DND-41 (cell line): Measurements from ENCODE around the gene COCH.

ENCODE experiments used
- ATAC-seq: fragments of 200-7000 bp; cut with Tn5 transposase; 3 replicates; pipeline ENCODE4 v1.9.1; 2021; ENCODE audit warnings: low read depth; ENCODE audit not compliant: insufficient read depth
- DNase-seq: peaks from one replicate; pipeline ENCODE4 v3.0.0-alpha.2; 2020
- H2AFZ ChIP-seq: 2 replicates; pipeline ENCODE4 v1.6.0; 2012; ENCODE audit warnings: low read depth, low read length
- H3K27ac ChIP-seq: 2 replicates; pipeline ENCODE4 v1.5.1; 2012; ENCODE audit warnings: low read length, inconsistent platforms
- H3K27me3 ChIP-seq: fragments of 200-600 bp; sonication (generic); 2 replicates; pipeline ENCODE4 v1.6.0; 2012; ENCODE audit warnings: low read length, mild to moderate bottlenecking, inconsistent platforms; ENCODE audit not compliant: insufficient read depth, poor library complexity
- H3K36me3 ChIP-seq: 2 replicates; pipeline ENCODE4 v1.5.1; 2012; ENCODE audit warnings: low read length, inconsistent platforms; ENCODE audit not compliant: insufficient read depth
- H3K4me1 ChIP-seq: 2 replicates; pipeline ENCODE4 v1.5.1; 2012; ENCODE audit warnings: mild to moderate bottlenecking, low read length; ENCODE audit not compliant: insufficient read depth
- H3K4me2 ChIP-seq: 2 replicates; pipeline ENCODE4 v1.6.0; 2012; ENCODE audit warnings: mild to moderate bottlenecking, moderate library complexity, low read length, inconsistent platforms; ENCODE audit not compliant: insufficient read depth
- H3K4me3 ChIP-seq, 2 experiments: fragments of 200-600 bp in 1 of 2; shearing (Covaris generic) in 1 of 2; 2 replicates each; pipeline ENCODE4 v1.5.1; 2012 to 2016; ENCODE audit warnings: inconsistent platforms in 2 of 2, low read length in 2 of 2, mild to moderate bottlenecking in 2 of 2, low read depth in 1 of 2, moderate library complexity in 1 of 2
- H3K79me2 ChIP-seq: 2 replicates; pipeline ENCODE4 v1.6.0; 2012; ENCODE audit warnings: low read length, inconsistent platforms; ENCODE audit not compliant: insufficient read depth
- H3K9ac ChIP-seq: 2 replicates; pipeline ENCODE4 v1.6.0; 2012; ENCODE audit warnings: low read depth, mild to moderate bottlenecking, inconsistent platforms, low read length, moderate library complexity
- H3K9me3 ChIP-seq: 2 replicates; pipeline ENCODE4 v1.5.1; 2012; ENCODE audit warnings: low read length, moderate library complexity, mild to moderate bottlenecking, inconsistent platforms; ENCODE audit not compliant: insufficient read depth, severe bottlenecking
- H4K20me1 ChIP-seq: 2 replicates; pipeline ENCODE4 v1.6.0; 2012; ENCODE audit warnings: low read length; ENCODE audit not compliant: insufficient read depth
- EZH2 ChIP-seq: IDR thresholded peaks from 3 replicates; pipeline ENCODE4 v1.6.1; 2012; ENCODE audit warnings: borderline replicate concordance, low read depth, mild to moderate bottlenecking, moderate library complexity, low read length, inconsistent platforms; ENCODE audit not compliant: severe bottlenecking
- TF ChIP-seq, protein P1 (sequence below): IDR thresholded peaks from 2 replicates; pipeline ENCODE4 v1.5.1; 2012; ENCODE audit warnings: borderline replicate concordance, low read length, moderate library complexity, mild to moderate bottlenecking; ENCODE audit not compliant: poor library complexity, severe bottlenecking; ENCODE audit errors: extremely low read depth

Gene COCH

DNA sequence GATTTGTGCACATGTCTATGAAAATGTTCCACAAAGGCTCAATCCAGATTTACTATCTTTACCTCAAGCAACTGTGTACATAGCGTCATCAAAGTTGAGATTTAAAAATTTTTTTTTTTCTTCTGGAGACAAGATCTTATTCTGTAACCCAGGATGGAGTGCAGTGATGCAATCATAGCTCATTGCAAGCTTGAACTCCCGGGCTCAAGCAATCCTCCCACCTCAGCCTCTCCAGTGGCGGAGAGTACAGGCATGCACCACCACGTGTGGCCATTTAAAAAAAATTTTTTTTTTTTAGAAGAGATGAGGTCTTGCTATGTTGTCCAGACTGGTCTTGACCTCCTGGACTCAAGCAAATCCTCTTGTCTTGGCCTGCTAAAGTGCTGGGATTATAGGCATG is 2.3 kb downstream of the COCH start:
- Histone ChIP-seq H3K4me2 (no peak overlapping the region), H3K79me2 (no peaks in the 10 kb centered on the region), H3K4me1 (no peaks in the 10 kb centered on the region), H2AFZ (no peak overlapping the region), H3K9me3 (no peaks in the 10 kb centered on the region), H3K9ac (no peak overlapping the region), H3K27me3 (no peaks in the 10 kb centered on the region), H4K20me1 (no peaks in the 10 kb centered on the region), H3K36me3 (no peaks in the 10 kb centered on the region), H3K27ac (no peak overlapping the region), H3K4me3 (no peak overlapping the region)
- TF ChIP-seq, protein P1, sequence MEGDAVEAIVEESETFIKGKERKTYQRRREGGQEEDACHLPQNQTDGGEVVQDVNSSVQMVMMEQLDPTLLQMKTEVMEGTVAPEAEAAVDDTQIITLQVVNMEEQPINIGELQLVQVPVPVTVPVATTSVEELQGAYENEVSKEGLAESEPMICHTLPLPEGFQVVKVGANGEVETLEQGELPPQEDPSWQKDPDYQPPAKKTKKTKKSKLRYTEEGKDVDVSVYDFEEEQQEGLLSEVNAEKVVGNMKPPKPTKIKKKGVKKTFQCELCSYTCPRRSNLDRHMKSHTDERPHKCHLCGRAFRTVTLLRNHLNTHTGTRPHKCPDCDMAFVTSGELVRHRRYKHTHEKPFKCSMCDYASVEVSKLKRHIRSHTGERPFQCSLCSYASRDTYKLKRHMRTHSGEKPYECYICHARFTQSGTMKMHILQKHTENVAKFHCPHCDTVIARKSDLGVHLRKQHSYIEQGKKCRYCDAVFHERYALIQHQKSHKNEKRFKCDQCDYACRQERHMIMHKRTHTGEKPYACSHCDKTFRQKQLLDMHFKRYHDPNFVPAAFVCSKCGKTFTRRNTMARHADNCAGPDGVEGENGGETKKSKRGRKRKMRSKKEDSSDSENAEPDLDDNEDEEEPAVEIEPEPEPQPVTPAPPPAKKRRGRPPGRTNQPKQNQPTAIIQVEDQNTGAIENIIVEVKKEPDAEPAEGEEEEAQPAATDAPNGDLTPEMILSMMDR, result no peak
- TF ChIP-seq EZH2, result no peak
- DNase-seq (no peak), ATAC-seq (no peak)

DNA sequence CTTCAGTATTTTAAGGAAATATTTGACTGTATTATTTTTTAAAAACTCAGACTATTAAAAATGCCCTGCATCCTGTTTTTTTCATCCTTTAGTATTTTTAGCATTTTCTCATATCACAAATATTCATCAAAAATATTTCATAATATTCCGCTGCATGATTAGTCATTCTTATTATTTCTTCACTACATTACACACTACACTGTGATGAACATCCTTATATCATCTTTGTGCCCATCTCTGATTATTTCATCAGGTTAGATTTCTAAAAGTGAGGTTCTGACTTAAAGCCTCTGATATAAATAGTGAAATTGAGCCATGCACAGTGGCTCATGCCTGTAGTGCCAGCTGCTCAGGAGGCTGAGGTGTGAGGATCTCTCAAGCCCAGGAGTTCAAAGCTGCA is 8.1 kb downstream of the COCH start:
- H3K4me3 ChIP-seq, result no peak overlapping the region
- no peaks in the 10 kb centered on the region for H3K27me3 ChIP-seq
- H3K36me3 ChIP-seq, result no peaks in the 10 kb centered on the region
- no peaks in the 10 kb centered on the region for H4K20me1 ChIP-seq
- no peaks in the 10 kb centered on the region for H3K9me3 ChIP-seq
- no peak overlapping the region for H2AFZ ChIP-seq
- no peak overlapping the region for H3K4me2 ChIP-seq
- H3K9ac ChIP-seq, result no peak overlapping the region
- H3K4me1 ChIP-seq, result no peaks in the 10 kb centered on the region
- TF ChIP-seq, protein P1, result no peak
- TF ChIP-seq EZH2, result no peak
- ATAC-seq, result no peak
- no peaks in the 10 kb centered on the region for H3K79me2 ChIP-seq
- no peak overlapping the region for H3K27ac ChIP-seq
- DNase-seq, result no peak

DNA sequence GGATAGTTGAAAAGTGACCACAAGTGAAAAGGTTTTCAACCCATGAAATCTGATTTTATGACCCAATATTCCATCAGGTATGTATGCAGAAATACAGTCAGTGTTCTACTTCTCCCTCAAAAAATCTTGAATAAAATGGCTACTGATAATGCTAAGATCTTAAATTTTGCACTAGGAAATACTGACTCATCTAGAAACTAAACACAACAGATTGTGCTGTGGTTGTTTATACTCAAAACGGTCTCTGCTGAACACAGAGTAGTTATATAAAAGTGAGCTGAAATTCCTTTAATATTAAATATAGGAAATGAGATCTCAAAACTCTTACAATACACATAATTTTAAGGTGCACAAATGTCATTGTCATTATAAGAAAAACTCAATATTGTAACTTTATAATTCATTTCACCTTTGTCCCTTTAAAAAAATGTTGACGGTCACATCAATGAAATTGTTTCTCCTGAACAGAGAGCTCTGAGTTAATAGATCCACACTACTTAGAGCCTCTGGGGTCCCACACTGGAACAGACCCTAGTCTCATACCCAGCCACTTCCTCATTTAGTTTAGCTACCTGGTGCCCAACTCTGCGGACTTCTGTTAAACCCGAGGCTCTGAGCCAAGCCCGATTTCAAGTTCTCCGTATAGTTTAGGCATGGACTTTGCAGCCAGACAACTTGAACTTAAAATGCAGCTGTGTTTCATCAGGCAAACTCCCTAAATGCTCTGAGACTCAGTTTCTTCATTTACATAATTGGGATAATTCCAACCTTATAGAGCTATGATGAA is 9.3 kb downstream of the COCH start:
- no peak for TF ChIP-seq EZH2
- TF ChIP-seq, protein P1, result no peak
- ATAC-seq, result no peak
- no peaks in the 10 kb centered on the region for H3K36me3 ChIP-seq
- H4K20me1 ChIP-seq, result no peaks in the 10 kb centered on the region
- no peak overlapping the region for H3K4me3 ChIP-seq
- no peak overlapping the region for H3K4me2 ChIP-seq
- no peak overlapping the region for H3K9ac ChIP-seq
- no peaks in the 10 kb centered on the region for H3K79me2 ChIP-seq
- no peaks in the 10 kb centered on the region for H3K4me1 ChIP-seq
- no peak overlapping the region for H3K27ac ChIP-seq
- DNase-seq, result no peak
- no peak overlapping the region for H2AFZ ChIP-seq
- no peaks in the 10 kb centered on the region for H3K27me3 ChIP-seq
- no peaks in the 10 kb centered on the region for H3K9me3 ChIP-seq
